Natural killer cell (primary cell): ENCODE data around the gene ZNF200. TPM values are rescaled to one million over a fixed set of nuclear protein-coding genes. Genes with fewer than 3 reads are reported as not detected.
"Not testable (repeated sequence)": the region's sequence is repeated elsewhere in the genome, so short reads cannot be mapped to it uniquely, and the experiment has no call there.

ENCODE experiments used
- ATAC-seq, 3 donors: fragments of 150-1000 bp in 2 of 3; fragments of 200-7000 bp in 1 of 3; cut with Tn5 transposase; 1 replicate in 1 of 3; 2 replicates in 2 of 3; pipeline ENCODE4 v1.10.0; 2021; ENCODE audit warnings: mild to moderate bottlenecking in 2 of 3, moderate library complexity in 2 of 3
- DNase-seq, 2 donors: peaks; one replicate each; pipeline versions ENCODE4 v3.0.0 to v3.0.0-alpha.2; 2013 to 2021; ENCODE audit warnings: mixed read lengths in 1 of 2
- H3K27ac ChIP-seq: one replicate; pipeline ENCODE4 v1.5.1; 2013; ENCODE audit warnings: mild to moderate bottlenecking, low read length
- H3K27me3 ChIP-seq: one replicate; pipeline ENCODE4 v1.6.1; 2013; ENCODE audit warnings: low read length; ENCODE audit not compliant: control insufficient read depth, insufficient read depth
- H3K36me3 ChIP-seq: one replicate; pipeline ENCODE4 v1.6.1; 2013; ENCODE audit warnings: low read length; ENCODE audit not compliant: control insufficient read depth, insufficient read depth
- H3K4me1 ChIP-seq: one replicate; pipeline ENCODE4 v1.6.1; 2013; ENCODE audit warnings: low read length; ENCODE audit not compliant: control insufficient read depth, insufficient read depth
- H3K4me3 ChIP-seq: one replicate; pipeline ENCODE4 v1.5.1; 2013; ENCODE audit warnings: low read length
- H3K9me3 ChIP-seq: one replicate; pipeline ENCODE4 v1.6.1; 2013; ENCODE audit warnings: low read length; ENCODE audit not compliant: control insufficient read depth, insufficient read depth
- H3K27ac Mint-ChIP-seq, 2 donors: one replicate each; pipeline ENCODE4 v1.8.0; 2022; ENCODE audit warnings: mild to moderate bottlenecking in 2 of 2, mixed read lengths in 2 of 2, moderate library complexity in 1 of 2
- H3K27me3 Mint-ChIP-seq, 2 donors: one replicate each; pipeline ENCODE4 v1.8.0; 2022; ENCODE audit warnings: low read depth in 2 of 2, mixed read lengths in 2 of 2
- H3K36me3 Mint-ChIP-seq: one replicate; pipeline ENCODE4 v1.8.0; 2022; ENCODE audit warnings: mixed read lengths
- H3K4me1 Mint-ChIP-seq, 2 donors: one replicate each; pipeline ENCODE4 v1.8.0; 2022; ENCODE audit warnings: mixed read lengths in 2 of 2
- H3K4me3 Mint-ChIP-seq: one replicate; pipeline ENCODE4 v1.8.0; 2022; ENCODE audit warnings: mild to moderate bottlenecking, moderate library complexity, mixed read lengths
- H3K9me3 Mint-ChIP-seq, 2 donors: one replicate each; pipeline ENCODE4 v1.8.0; 2022; ENCODE audit warnings: mixed read lengths in 2 of 2
- CTCF ChIP-seq: fragments of 200-600 bp; IDR thresholded peaks from one replicate; pipeline ENCODE4 v1.8.0; 2022; ENCODE audit warnings: antibody characterized with exemption
- WGBS: methylation state at CpG from one replicate; pipeline ENCODE4 v1.1.7; 2013; ENCODE audit warnings: missing lambda C conversion rate; ENCODE audit not compliant: insufficient coverage; 5-methylcytosine and 5-hydroxymethylcytosine counted together
- intact Hi-C: fragments of 100-400 bp; cut with micrococcal nuclease; formaldehyde crosslinking; loops from one replicate; pipeline ENCODE4 v1.14.2; 2022
- total RNA-seq, 4 donors: library from RNA; stranded (reverse); fragments of 120-200 nt in 1 of 4; gene quantifications; one replicate each; pipeline versions ENCODE4 v1.2.3 to v1.2.4, GENCODE V29; 2013 to 2022

ZNF200 gene
- total RNA-seq, 3 donors from 2014 or later (not counting 1 experiment from before 2014, with no cell fraction given), result 5.3 to 10.9 (median 5.6) TPM

- intact Hi-C loops, result no loop called here
- no peaks in the 10 kb centered on the region for H3K27me3 ChIP-seq
- no peaks in the 10 kb centered on the region for H3K9me3 Mint-ChIP-seq
- no peak overlapping the region for H3K4me3 ChIP-seq
- H3K27ac ChIP-seq, result no peak overlapping the region
- no peaks in the 10 kb centered on the region for H3K27me3 Mint-ChIP-seq
- peaks cover 0 to 6% of the 10 kb centered on the region in 2 donors for H3K4me1 Mint-ChIP-seq
- no peaks in the 10 kb centered on the region for H3K9me3 ChIP-seq
- no peak overlapping the region for H3K27ac Mint-ChIP-seq
- no peaks in the 10 kb centered on the region for H3K36me3 Mint-ChIP-seq
- H3K4me1 ChIP-seq, result no peaks in the 10 kb centered on the region
- no peak overlapping the region for H3K4me3 Mint-ChIP-seq
- DNase-seq, result no peak
- no peak for TF ChIP-seq CTCF
- H3K36me3 ChIP-seq, result no peaks in the 10 kb centered on the region
- no peak for ATAC-seq
These were observed 40.0 kb upstream of the ZNF200 start for GRCh38 chr16:3274947-3275346.

- Histone ChIP-seq H3K27ac (no peak overlapping the region), H3K27me3 (no peaks in the 10 kb centered on the region), H3K36me3 (no peaks in the 10 kb centered on the region), H3K4me1 (no peaks in the 10 kb centered on the region), H3K9me3 (no peaks in the 10 kb centered on the region), H3K4me3 (no peak overlapping the region)
- no peak for DNase-seq
- H3K4me1 Mint-ChIP-seq, result peaks cover 0 to 6% of the 10 kb centered on the region in 2 donors
- H3K9me3 Mint-ChIP-seq, result no peaks in the 10 kb centered on the region
- intact Hi-C loops, result no loop called here
- no peaks in the 10 kb centered on the region for H3K27me3 Mint-ChIP-seq
- H3K27ac Mint-ChIP-seq, result no peak overlapping the region
- no peaks in the 10 kb centered on the region for H3K36me3 Mint-ChIP-seq
- WGBS, result 80% methylated on average over 4 of the region's 4 CpGs
- ATAC-seq, result no peak
- no peak overlapping the region for H3K4me3 Mint-ChIP-seq
- TF ChIP-seq CTCF, result no peak
These were observed 39.5 kb upstream of the ZNF200 start for GRCh38 chr16:3274490-3274889.

- H3K4me1 ChIP-seq, H3K36me3 Mint-ChIP-seq, intact Hi-C loops, DNase-seq, H3K27me3 ChIP-seq, H3K36me3 ChIP-seq, H3K27ac ChIP-seq, H3K4me3 ChIP-seq, H3K9me3 Mint-ChIP-seq, ATAC-seq, H3K27me3 Mint-ChIP-seq, H3K4me1 Mint-ChIP-seq, H3K27ac Mint-ChIP-seq, H3K9me3 ChIP-seq, H3K4me3 Mint-ChIP-seq: not testable (repeated sequence)
- 97% methylated on average over 5 of the region's 22 CpGs for WGBS
These were observed 36.3 kb upstream of the ZNF200 start for GRCh38 chr16:3271281-3271680.

- H3K4me1 Mint-ChIP-seq, H3K9me3 Mint-ChIP-seq, intact Hi-C loops, H3K27ac Mint-ChIP-seq, H3K9me3 ChIP-seq, H3K4me3 ChIP-seq, H3K27me3 ChIP-seq, H3K4me1 ChIP-seq, H3K36me3 ChIP-seq, DNase-seq, H3K36me3 Mint-ChIP-seq, H3K27me3 Mint-ChIP-seq, H3K4me3 Mint-ChIP-seq, H3K27ac ChIP-seq, ATAC-seq: not testable (repeated sequence)
- WGBS, result 100% methylated on average over 2 of the region's 5 CpGs
These were observed 35.8 kb upstream of the ZNF200 start for GRCh38 chr16:3270718-3271117.

GRCh38 chr16:3268294-3268693, 33.3 kb upstream of the ZNF200 start:
- TF ChIP-seq CTCF, result no peak
- WGBS, result 95% methylated on average over 1 of the region's 1 CpG
- H3K4me3 Mint-ChIP-seq, result no peak overlapping the region

More at GRCh38 chr16:3268294-3268693, 33.3 kb upstream of the ZNF200 start:
- Mint-ChIP-seq H3K9me3 (no peaks in the 10 kb centered on the region), H3K27ac (no peak overlapping the region), H3K4me1 (peaks cover 18 to 19% of the 10 kb centered on the region in 2 donors), H3K27me3 (no peaks in the 10 kb centered on the region), H3K36me3 (peaks cover 5% of the 10 kb centered on the region)
- H3K9me3 ChIP-seq, result no peaks in the 10 kb centered on the region
- DNase-seq (no peak), ATAC-seq (no peak)
- H3K4me1 ChIP-seq, result peaks cover 10% of the 10 kb centered on the region
- no peaks in the 10 kb centered on the region for H3K36me3 ChIP-seq
- no peak overlapping the region for H3K4me3 ChIP-seq
- intact Hi-C loops, result no loop called here
- no peaks in the 10 kb centered on the region for H3K27me3 ChIP-seq
- H3K27ac ChIP-seq, result no peak overlapping the region
